GM23338 (cell line): ENCODE data around the gene TRIM67. TPM values are rescaled to one million over a fixed set of nuclear protein-coding genes. Genes with fewer than 3 reads are reported as not detected.

ENCODE experiments used
- ATAC-seq: fragments of 200-7000 bp; cut with Tn5 transposase; 3 replicates; pipeline ENCODE4 v1.9.1; 2020
- DNase-seq: peaks from one replicate; pipeline ENCODE4 v3.0.0-alpha.2; 2015; ENCODE audit warnings: low spot score
- H2AFZ ChIP-seq: fragments of 200-600 bp; sonication (generic); 2 replicates; pipeline ENCODE4 v1.8.0; 2016; ENCODE audit warnings: antibody characterized with exemption, mild to moderate bottlenecking, moderate library complexity
- H3F3A ChIP-seq: fragments of 200-600 bp; sonication (generic); replicated peaks from 2 replicates; pipeline ENCODE4 v1.8.0; 2017; ENCODE audit warnings: antibody characterized with exemption, mixed run types, low read depth
- H3K27ac ChIP-seq: fragments of 200-600 bp; sonication (generic); 2 replicates; pipeline ENCODE4 v1.6.1; 2016; ENCODE audit warnings: low read depth
- H3K27me3 ChIP-seq: fragments of 200-600 bp; sonication (generic); 2 replicates; pipeline ENCODE4 v1.8.0; 2016; ENCODE audit warnings: mild to moderate bottlenecking, mixed run types, moderate library complexity; ENCODE audit not compliant: insufficient read depth
- H3K36me3 ChIP-seq: fragments of 200-600 bp; sonication (generic); 2 replicates; pipeline ENCODE4 v1.8.0; 2016; ENCODE audit warnings: mild to moderate bottlenecking; ENCODE audit not compliant: insufficient read depth
- H3K4me1 ChIP-seq: fragments of 200-600 bp; sonication (generic); 2 replicates; pipeline ENCODE4 v1.8.0; 2016; ENCODE audit warnings: mild to moderate bottlenecking, moderate library complexity; ENCODE audit not compliant: insufficient read depth
- H3K4me2 ChIP-seq: fragments of 200-600 bp; sonication (generic); 2 replicates; pipeline ENCODE4 v1.7.1; 2017; ENCODE audit warnings: mixed run types
- H3K4me3 ChIP-seq: fragments of 200-600 bp; sonication (generic); 2 replicates; pipeline ENCODE4 v1.6.1; 2016; ENCODE audit warnings: mixed run types
- H3K79me2 ChIP-seq: fragments of 200-600 bp; sonication (generic); replicated peaks from 2 replicates; pipeline ENCODE4 v1.8.0; 2017; ENCODE audit warnings: mild to moderate bottlenecking; ENCODE audit not compliant: insufficient read depth
- H3K9me2 ChIP-seq: fragments of 200-600 bp; sonication (generic); 2 replicates; pipeline ENCODE4 v1.8.0; 2017; ENCODE audit not compliant: insufficient read depth
- H4K20me1 ChIP-seq: fragments of 200-600 bp; sonication (generic); replicated peaks from 2 replicates; pipeline ENCODE4 v1.8.0; 2017; ENCODE audit warnings: mild to moderate bottlenecking; ENCODE audit not compliant: insufficient read depth
- H3K27ac Mint-ChIP-seq: 2 replicates; pipeline ENCODE4 v1.8.0; 2020; ENCODE audit warnings: inconsistent platforms, mild to moderate bottlenecking, moderate library complexity, mixed read lengths
- H3K27me3 Mint-ChIP-seq: 3 replicates; pipeline ENCODE4 v1.8.0; 2022; ENCODE audit warnings: low read depth, mild to moderate bottlenecking, moderate library complexity, mixed read lengths, inconsistent platforms; ENCODE audit not compliant: insufficient read depth, poor library complexity
- H3K36me3 Mint-ChIP-seq: 3 replicates; pipeline ENCODE4 v1.8.0; 2021; ENCODE audit warnings: low read depth, mild to moderate bottlenecking, inconsistent platforms, moderate library complexity, mixed read lengths
- H3K4me1 Mint-ChIP-seq: 3 replicates; pipeline ENCODE4 v1.8.0; 2020; ENCODE audit warnings: mild to moderate bottlenecking, inconsistent platforms, mixed read lengths
- H3K4me3 Mint-ChIP-seq: 3 replicates; pipeline ENCODE4 v1.8.0; 2021; ENCODE audit warnings: moderate library complexity, mild to moderate bottlenecking, inconsistent platforms, mixed read lengths
- H3K9me3 Mint-ChIP-seq: 3 replicates; pipeline ENCODE4 v1.8.0; 2020; ENCODE audit warnings: moderate library complexity, mild to moderate bottlenecking, inconsistent platforms, mixed read lengths
- ETS1 ChIP-seq: IDR thresholded peaks from 2 replicates; pipeline ENCODE4 v1.6.1; 2016; ENCODE audit warnings: antibody characterized with exemption
- EZH2 ChIP-seq: fragments of 200-600 bp; sonication (generic); IDR thresholded peaks from one replicate; pipeline ENCODE4 v1.8.0; 2017; ENCODE audit warnings: antibody characterized with exemption, mild to moderate bottlenecking, low read depth; ENCODE audit not compliant: unreplicated experiment
- EZH2phosphoT487 ChIP-seq: fragments of 200-600 bp; sonication (generic); IDR thresholded peaks from one replicate; pipeline ENCODE4 v1.8.1; 2018; ENCODE audit warnings: antibody characterized with exemption; ENCODE audit not compliant: unreplicated experiment
- NANOG ChIP-seq: IDR thresholded peaks from 2 replicates; pipeline ENCODE4 v1.6.1; 2016; ENCODE audit warnings: antibody characterized with exemption, borderline replicate concordance
- REST ChIP-seq: IDR thresholded peaks from one replicate; pipeline ENCODE4 v1.6.1; 2018; ENCODE audit warnings: antibody characterized with exemption; ENCODE audit not compliant: unreplicated experiment
- STAT1 ChIP-seq: IDR thresholded peaks from one replicate; pipeline ENCODE4 v1.6.1; 2016; ENCODE audit warnings: antibody characterized with exemption; ENCODE audit not compliant: unreplicated experiment
- ZNF114 ChIP-seq: fragments of 250-450 bp; sonication (Bioruptor Pico); IDR thresholded peaks from 2 replicates; pipeline ENCODE4 v1.5.0; 2020; ENCODE audit warnings: mild to moderate bottlenecking, moderate library complexity
- ZNF331 ChIP-seq: fragments of 250-450 bp; sonication (Bioruptor Pico); IDR thresholded peaks from 2 replicates; pipeline ENCODE4 v1.5.0; 2020; ENCODE audit warnings: low read depth, mild to moderate bottlenecking, moderate library complexity
- ZNF462 ChIP-seq: fragments of 250-450 bp; sonication (Bioruptor Pico); IDR thresholded peaks from 2 replicates; pipeline ENCODE4 v1.5.0; 2020; ENCODE audit warnings: mild to moderate bottlenecking, moderate library complexity
- polyA plus RNA-seq: library from polyadenylated mRNA; unstranded; fragments of >200 nt; fragmentation: Nextera tagmentation; extraction: Ambion mirVana; gene quantifications from 2 replicates; pipeline ENCODE4 v1.2.1, GENCODE V29; 2016
- total RNA-seq: library from RNA; depleted of rRNA; stranded (reverse); fragments of >200 nt; shearing (Covaris generic); gene quantifications from 2 replicates; pipeline ENCODE4 v1.2.3, GENCODE V29; 2014

The TRIM67 gene
- total and polyA plus RNA-seq, 2 experiments from 2014 or later = 0.03 TPM; not detected in 1

- peaks cover 11% of the 10 kb centered on the region; the same call in 1 of the 2 replicates for H3K27me3 ChIP-seq
- H2AFZ ChIP-seq = no peak overlapping the region
- no peaks in the 10 kb centered on the region for H4K20me1 ChIP-seq
- H3K9me3 Mint-ChIP-seq = peaks cover 11% of the 10 kb centered on the region; the same call in 1 of the 3 replicates
- no peak for DNase-seq
- H3K27me3 Mint-ChIP-seq = peaks cover 13% of the 10 kb centered on the region
- H3K27ac ChIP-seq = no peak overlapping the region
- peaks cover 10% of the 10 kb centered on the region for H3K4me1 Mint-ChIP-seq
- H3K36me3 ChIP-seq = no peaks in the 10 kb centered on the region
- H3K4me3 ChIP-seq = no peak overlapping the region
- ATAC-seq = no peak
- no peak overlapping the region for H3K27ac Mint-ChIP-seq
- TF ChIP-seq ZNF114 (CRISPR knock-in tag) = no peak
- no peak for TF ChIP-seq ZNF462 (CRISPR knock-in tag)
- no peak for TF ChIP-seq EZH2phosphoT487
- no peak for TF ChIP-seq REST
- TF ChIP-seq STAT1 = no peak
- no peak for TF ChIP-seq NANOG
- TF ChIP-seq EZH2 = no peak
- TF ChIP-seq ZNF331 (CRISPR knock-in tag) = no peak
- no peak for TF ChIP-seq ETS1
- no peak overlapping the region for H3K4me3 Mint-ChIP-seq
- H3K4me2 ChIP-seq = no peak overlapping the region
- H3K4me1 ChIP-seq = peaks cover 7% of the 10 kb centered on the region; the same call in 1 of the 2 replicates
- no peaks in the 10 kb centered on the region for H3K79me2 ChIP-seq
- H3K9me2 ChIP-seq = no peaks in the 10 kb centered on the region
- H3F3A ChIP-seq = no peaks in the 10 kb centered on the region
- peaks cover 3% of the 10 kb centered on the region; the same call in 1 of the 3 replicates for H3K36me3 Mint-ChIP-seq
Measured at GRCh38 chr1:231188072-231188471, 26.2 kb downstream of the TRIM67 start.
